ENCODE results near the gene PDE4B. TPM values are rescaled to one million over a fixed set of nuclear protein-coding genes. Genes with fewer than 3 reads are reported as not detected.

The PDE4B gene
- total and polyA plus RNA-seq, 9 of the 15 experiments (the other 6 are each of a cell fraction or from before 2014, with no cell fraction given): 0.09 TPM; not detected in 8

DNA sequence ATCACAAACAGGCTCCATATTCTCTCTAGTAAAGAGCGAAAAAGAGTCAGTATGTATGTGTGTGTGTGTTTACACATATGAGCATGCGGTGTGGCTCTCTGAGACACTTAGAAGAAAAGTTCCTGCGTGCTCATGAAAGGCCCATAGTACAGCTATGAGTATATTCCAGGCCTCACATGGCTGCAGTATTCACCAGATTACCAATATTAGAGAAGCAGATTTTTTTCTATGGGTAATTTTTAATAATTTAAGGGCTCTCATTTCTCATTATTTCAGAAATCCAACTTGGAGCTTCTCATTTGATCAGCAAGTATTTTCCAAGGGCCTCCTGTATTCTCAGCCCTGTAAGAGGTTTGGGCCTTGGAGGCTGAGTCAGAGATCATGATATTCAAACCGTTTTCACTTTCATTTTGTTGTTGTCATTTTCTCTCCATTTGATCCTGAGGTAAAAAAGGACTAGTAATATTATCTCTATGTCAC lies 508.3 kb downstream of the PDE4B start (continued):
- TF ChIP-seq STAT5B (CRISPR knock-in tag; IDR thresholded peaks at IDR 0.05) (no peak), JUN (IDR thresholded peaks at IDR 0.05; ENCODE audit: borderline replicate concordance, low read depth, low read length) (no peak), JUN (CRISPR knock-in tag; IDR thresholded peaks at IDR 0.05; ENCODE audit: borderline replicate concordance) (no peak), RBM22 (IDR thresholded peaks at IDR 0.05; ENCODE audit: low read depth, low read length, poor library complexity, severe bottlenecking) (no peak), NFYB (IDR thresholded peaks at IDR 0.05; ENCODE audit: extremely low read depth, insufficient read length) (no peak), ZSCAN32 (CRISPR knock-in tag; IDR thresholded peaks at IDR 0.05) (no peak), GABPB2 (CRISPR knock-in tag; conservative IDR thresholded peaks at IDR 0.05) (no peak), SAFB2 (IDR thresholded peaks at IDR 0.05; ENCODE audit: borderline replicate concordance, low read depth, low read length, severe bottlenecking) (no peak), NFATC3 (IDR thresholded peaks at IDR 0.05) (no peak), WHSC1 (IDR thresholded peaks at IDR 0.05; ENCODE audit: low read length) (no peak), JUND (IDR thresholded peaks at IDR 0.05; ENCODE audit: borderline replicate concordance, low read depth, low read length) (no peak), JUND (tag; IDR thresholded peaks at IDR 0.05; ENCODE audit: borderline replicate concordance, low read depth, low read length) (peak; percentile 46; the same call in 1 of the 3 replicates), SMARCC2 (IDR thresholded peaks at IDR 0.05; ENCODE audit: low read depth) (no peak), HLTF (IDR thresholded peaks at IDR 0.05) (no peak), RCOR1 (IDR thresholded peaks at IDR 0.05; ENCODE audit: borderline replicate concordance in 1 of 2, low read depth in 2 of 2, low read length in 2 of 2) (no peak), ZNF316 (IDR thresholded peaks at IDR 0.05) (no peak)
- TF ChIP-seq, protein P1, sequence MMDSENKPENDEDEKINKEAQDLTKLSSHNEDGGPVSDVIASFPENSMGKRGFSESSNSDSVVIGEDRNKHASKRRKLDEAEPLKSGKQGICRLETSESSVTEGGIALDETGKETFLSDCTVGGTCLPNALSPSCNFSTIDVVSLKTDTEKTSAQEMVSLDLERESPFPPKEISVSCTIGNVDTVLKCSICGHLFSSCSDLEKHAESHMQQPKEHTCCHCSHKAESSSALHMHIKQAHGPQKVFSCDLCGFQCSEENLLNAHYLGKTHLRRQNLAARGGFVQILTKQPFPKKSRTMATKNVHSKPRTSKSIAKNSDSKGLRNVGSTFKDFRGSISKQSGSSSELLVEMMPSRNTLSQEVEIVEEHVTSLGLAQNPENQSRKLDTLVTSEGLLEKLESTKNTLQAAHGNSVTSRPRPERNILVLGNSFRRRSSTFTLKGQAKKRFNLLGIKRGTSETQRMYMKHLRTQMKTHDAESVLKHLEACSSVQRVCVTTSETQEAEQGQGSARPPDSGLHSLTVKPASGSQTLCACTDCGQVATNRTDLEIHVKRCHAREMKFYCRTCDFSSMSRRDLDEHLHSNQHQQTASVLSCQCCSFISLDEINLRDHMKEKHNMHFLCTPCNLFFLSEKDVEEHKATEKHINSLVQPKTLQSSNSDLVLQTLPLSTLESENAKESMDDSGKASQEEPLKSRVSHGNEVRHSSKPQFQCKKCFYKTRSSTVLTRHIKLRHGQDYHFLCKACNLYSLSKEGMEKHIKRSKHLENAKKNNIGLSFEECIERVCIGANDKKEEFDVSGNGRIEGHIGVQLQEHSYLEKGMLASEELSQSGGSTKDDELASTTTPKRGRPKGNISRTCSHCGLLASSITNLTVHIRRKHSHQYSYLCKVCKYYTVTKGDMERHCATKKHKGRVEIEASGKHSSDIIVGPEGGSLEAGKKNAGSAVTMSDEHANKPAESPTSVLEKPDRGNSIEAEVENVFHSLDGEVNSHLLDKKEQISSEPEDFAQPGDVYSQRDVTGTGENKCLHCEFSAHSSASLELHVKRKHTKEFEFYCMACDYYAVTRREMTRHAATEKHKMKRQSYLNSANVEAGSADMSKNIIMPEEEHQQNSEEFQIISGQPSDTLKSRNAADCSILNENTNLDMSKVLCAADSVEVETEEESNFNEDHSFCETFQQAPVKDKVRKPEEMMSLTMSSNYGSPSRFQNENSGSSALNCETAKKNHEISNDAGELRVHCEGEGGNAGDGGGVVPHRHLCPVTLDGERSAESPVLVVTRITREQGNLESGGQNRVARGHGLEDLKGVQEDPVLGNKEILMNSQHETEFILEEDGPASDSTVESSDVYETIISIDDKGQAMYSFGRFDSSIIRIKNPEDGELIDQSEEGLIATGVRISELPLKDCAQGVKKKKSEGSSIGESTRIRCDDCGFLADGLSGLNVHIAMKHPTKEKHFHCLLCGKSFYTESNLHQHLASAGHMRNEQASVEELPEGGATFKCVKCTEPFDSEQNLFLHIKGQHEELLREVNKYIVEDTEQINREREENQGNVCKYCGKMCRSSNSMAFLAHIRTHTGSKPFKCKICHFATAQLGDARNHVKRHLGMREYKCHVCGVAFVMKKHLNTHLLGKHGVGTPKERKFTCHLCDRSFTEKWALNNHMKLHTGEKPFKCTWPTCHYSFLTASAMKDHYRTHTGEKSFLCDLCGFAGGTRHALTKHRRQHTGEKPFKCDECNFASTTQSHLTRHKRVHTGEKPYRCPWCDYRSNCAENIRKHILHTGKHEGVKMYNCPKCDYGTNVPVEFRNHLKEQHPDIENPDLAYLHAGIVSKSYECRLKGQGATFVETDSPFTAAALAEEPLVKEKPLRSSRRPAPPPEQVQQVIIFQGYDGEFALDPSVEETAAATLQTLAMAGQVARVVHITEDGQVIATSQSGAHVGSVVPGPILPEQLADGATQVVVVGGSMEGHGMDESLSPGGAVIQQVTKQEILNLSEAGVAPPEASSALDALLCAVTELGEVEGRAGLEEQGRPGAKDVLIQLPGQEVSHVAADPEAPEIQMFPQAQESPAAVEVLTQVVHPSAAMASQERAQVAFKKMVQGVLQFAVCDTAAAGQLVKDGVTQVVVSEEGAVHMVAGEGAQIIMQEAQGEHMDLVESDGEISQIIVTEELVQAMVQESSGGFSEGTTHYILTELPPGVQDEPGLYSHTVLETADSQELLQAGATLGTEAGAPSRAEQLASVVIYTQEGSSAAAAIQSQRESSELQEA (IDR thresholded peaks at IDR 0.05; ENCODE audit: low read depth): no peak
- TF ChIP-seq, protein P2, sequence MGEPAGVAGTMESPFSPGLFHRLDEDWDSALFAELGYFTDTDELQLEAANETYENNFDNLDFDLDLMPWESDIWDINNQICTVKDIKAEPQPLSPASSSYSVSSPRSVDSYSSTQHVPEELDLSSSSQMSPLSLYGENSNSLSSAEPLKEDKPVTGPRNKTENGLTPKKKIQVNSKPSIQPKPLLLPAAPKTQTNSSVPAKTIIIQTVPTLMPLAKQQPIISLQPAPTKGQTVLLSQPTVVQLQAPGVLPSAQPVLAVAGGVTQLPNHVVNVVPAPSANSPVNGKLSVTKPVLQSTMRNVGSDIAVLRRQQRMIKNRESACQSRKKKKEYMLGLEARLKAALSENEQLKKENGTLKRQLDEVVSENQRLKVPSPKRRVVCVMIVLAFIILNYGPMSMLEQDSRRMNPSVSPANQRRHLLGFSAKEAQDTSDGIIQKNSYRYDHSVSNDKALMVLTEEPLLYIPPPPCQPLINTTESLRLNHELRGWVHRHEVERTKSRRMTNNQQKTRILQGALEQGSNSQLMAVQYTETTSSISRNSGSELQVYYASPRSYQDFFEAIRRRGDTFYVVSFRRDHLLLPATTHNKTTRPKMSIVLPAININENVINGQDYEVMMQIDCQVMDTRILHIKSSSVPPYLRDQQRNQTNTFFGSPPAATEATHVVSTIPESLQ (CRISPR knock-in tag; IDR thresholded peaks at IDR 0.05): no peak
- TF ChIP-seq, protein P3, sequence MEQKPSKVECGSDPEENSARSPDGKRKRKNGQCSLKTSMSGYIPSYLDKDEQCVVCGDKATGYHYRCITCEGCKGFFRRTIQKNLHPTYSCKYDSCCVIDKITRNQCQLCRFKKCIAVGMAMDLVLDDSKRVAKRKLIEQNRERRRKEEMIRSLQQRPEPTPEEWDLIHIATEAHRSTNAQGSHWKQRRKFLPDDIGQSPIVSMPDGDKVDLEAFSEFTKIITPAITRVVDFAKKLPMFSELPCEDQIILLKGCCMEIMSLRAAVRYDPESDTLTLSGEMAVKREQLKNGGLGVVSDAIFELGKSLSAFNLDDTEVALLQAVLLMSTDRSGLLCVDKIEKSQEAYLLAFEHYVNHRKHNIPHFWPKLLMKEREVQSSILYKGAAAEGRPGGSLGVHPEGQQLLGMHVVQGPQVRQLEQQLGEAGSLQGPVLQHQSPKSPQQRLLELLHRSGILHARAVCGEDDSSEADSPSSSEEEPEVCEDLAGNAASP (IDR thresholded peaks at IDR 0.05): no peak
